ENCODE data around the gene MACROD2.
"Not testable (repeated sequence)": the region's sequence is repeated elsewhere in the genome, so short reads cannot be mapped to it uniquely, and the experiment has no call there.

The MACROD2 gene

DNA sequence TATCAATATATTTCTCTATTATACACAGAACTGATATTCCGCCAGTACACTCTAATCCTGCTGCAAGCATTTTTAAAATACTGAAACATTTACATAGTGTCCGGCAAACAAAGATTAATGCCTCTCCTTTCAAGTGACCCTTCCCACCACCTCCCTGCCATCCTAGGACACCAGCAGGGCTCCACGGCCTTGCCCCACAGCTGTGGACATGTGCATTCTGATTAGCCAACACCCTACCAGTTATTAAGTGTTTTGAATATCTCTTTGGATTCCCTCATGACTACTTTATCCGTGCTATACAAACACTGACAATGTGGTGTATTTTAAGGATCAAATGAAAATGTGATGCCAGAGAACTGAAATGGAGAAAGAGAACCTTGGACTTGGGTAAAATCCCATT, 1962.8 kb downstream of the MACROD2 start:
- no peak for DNase-seq (ENCODE audit: low read depth, low spot score)
- ChIA-PET POLR2A (no interaction called here), CTCF (no interaction called here)
- H3K4me3 ChIP-seq (ENCODE audit: low read depth, low read length): no peak overlapping the region
- no peak for TF ChIP-seq CTCF (IDR thresholded peaks at IDR 0.05; ENCODE audit: insufficient read depth, low read length, missing control alignments)

DNA sequence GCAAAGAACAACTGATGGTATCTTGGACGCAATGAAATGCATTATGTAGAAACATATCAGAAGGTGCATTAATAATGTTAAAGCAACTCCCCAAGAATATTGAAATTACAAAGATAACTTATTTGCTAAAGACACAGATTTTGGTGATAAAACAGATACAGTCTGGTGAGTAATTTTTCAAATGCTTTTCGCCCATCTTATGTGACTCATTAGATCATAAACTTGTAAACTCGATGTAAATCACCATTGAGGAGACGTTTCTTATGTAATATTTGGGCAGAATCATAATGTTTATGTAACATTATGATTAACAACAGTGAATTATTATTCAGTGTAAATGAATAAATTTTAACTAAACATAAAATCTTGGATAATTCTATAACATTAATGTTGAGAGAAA, 1969.8 kb downstream of the MACROD2 start:
- H3K4me3 ChIP-seq (ENCODE audit: low read depth, low read length): no peak overlapping the region

GRCh38 chr20:15967334-15967733, 1972.0 kb downstream of the MACROD2 start:
- ChIA-PET CTCF (no interaction called here), POLR2A (no interaction called here)
- H3K4me3 ChIP-seq (ENCODE audit: low read depth, low read length): no peak overlapping the region
- no peak for TF ChIP-seq CTCF (IDR thresholded peaks at IDR 0.05; ENCODE audit: insufficient read depth, low read length, missing control alignments)
- DNase-seq (ENCODE audit: low read depth, low spot score): no peak

More for the DNA sequence above, 1969.8 kb downstream of the MACROD2 start:
- no peak for TF ChIP-seq CTCF (IDR thresholded peaks at IDR 0.05; ENCODE audit: insufficient read depth, low read length, missing control alignments)
- CTCF ChIA-PET: no interaction called here
- no peak for DNase-seq (ENCODE audit: low read depth, low spot score)
- POLR2A ChIA-PET: no interaction called here

GRCh38 chr20:15976047-15976736, 1980.9 kb downstream of the MACROD2 start:
- POLR2A ChIA-PET: no interaction called here
- H3K4me3 ChIP-seq (ENCODE audit: low read depth, low read length): no peak overlapping the region
- CTCF ChIA-PET: no interaction called here
- no peak for TF ChIP-seq CTCF (IDR thresholded peaks at IDR 0.05; ENCODE audit: insufficient read depth, low read length, missing control alignments)
- no peak for DNase-seq (ENCODE audit: low read depth, low spot score)

DNA sequence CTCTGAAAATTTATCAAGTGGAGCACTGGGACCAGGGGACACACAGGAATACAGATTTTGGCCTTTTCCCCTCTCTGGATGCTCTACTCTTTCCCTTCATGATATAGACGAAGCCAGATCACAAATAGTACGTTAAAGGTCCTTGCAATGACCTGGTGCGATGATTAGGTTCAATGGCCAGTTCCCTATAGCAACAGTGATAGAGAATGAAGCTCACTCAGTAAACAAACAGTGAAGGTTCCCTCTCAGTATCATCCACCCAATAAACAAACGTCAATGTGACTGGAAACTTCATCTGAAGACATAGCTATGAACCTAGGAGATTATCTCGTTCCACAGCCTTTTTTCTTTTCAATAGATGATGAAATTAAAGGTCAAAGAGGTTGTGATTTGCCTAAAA, 1981.7 kb downstream of the MACROD2 start:
- no peak overlapping the region for H3K4me3 ChIP-seq (ENCODE audit: low read depth, low read length)
- ChIA-PET POLR2A (no interaction called here), CTCF (no interaction called here)
- no peak for TF ChIP-seq CTCF (IDR thresholded peaks at IDR 0.05; ENCODE audit: insufficient read depth, low read length, missing control alignments)
- no peak for DNase-seq (ENCODE audit: low read depth, low spot score)

GRCh38 chr20:15977758-15978157, 1982.4 kb downstream of the MACROD2 start:
- ChIA-PET POLR2A (no interaction called here), CTCF (no interaction called here)
- no peak for TF ChIP-seq CTCF (IDR thresholded peaks at IDR 0.05; ENCODE audit: insufficient read depth, low read length, missing control alignments)
- H3K4me3 ChIP-seq (ENCODE audit: low read depth, low read length): no peak overlapping the region
- no peak for DNase-seq (ENCODE audit: low read depth, low spot score)

- H3K4me3 ChIP-seq (ENCODE audit: low read depth, low read length); POLR2A ChIA-PET; CTCF ChIA-PET; DNase-seq (ENCODE audit: low read depth, low spot score): not testable (repeated sequence)
These were observed 1990.4 kb downstream of the MACROD2 start for GRCh38 chr20:15985494-15986368.
